Esophagus squamous epithelium (tissue), 5 donors: ENCODE measurements around the gene RTL10. TPM values are rescaled to one million over a fixed set of nuclear protein-coding genes. Genes with fewer than 3 reads are reported as not detected.

Experiments used
- DNase-seq: peaks from one replicate; lab custom pipeline; 2025; lab: John Stamatoyannopoulos, UW
- H3K27ac ChIP-seq, 4 donors: fragments of 200-600 bp; sonication (generic); one replicate each; pipeline ENCODE4 v1.5.1; 2016 to 2019; ENCODE audit warnings: mild to moderate bottlenecking in 1 of 4
- H3K27me3 ChIP-seq, 4 donors: fragments of 200-600 bp; sonication (generic); 1 replicate in 3 of 4; 2 replicates in 1 of 4; pipeline versions ENCODE4 v1.5.1 to v1.6.0; 2017 to 2021; ENCODE audit warnings: antibody characterized with exemption in 1 of 4
- H3K36me3 ChIP-seq, 3 donors: fragments of 200-600 bp; sonication (generic); one replicate each; pipeline ENCODE4 v1.5.1; 2016 to 2019
- H3K4me1 ChIP-seq, 3 donors: fragments of 200-600 bp; sonication (generic); one replicate each; pipeline ENCODE4 v1.5.1; 2017 to 2019
- H3K4me3 ChIP-seq, 4 donors: fragments of 200-600 bp; sonication (generic); 1 replicate in 3 of 4; 2 replicates in 1 of 4; pipeline ENCODE4 v1.5.1; 2016 to 2019; ENCODE audit warnings: mild to moderate bottlenecking in 2 of 4, moderate library complexity in 1 of 4
- H3K9me3 ChIP-seq, 3 donors: fragments of 200-600 bp; sonication (generic); one replicate each; pipeline ENCODE4 v1.5.1; 2016 to 2019
- POLR2A ChIP-seq, 4 donors: fragments of 450-650 bp; IDR thresholded peaks; one replicate each; pipeline ENCODE4 v1.6.1; 2017; ENCODE audit warnings: antibody characterized with exemption in 4 of 4, mild to moderate bottlenecking in 4 of 4, moderate library complexity in 3 of 4
- WGBS, 2 donors: methylation state at CpG; one replicate each; pipeline ENCODE4 v1.1.5; 2018; 5-methylcytosine and 5-hydroxymethylcytosine counted together
- intact Hi-C: fragments of 100-400 bp; cut with DNase I; formaldehyde crosslinking; loops from one replicate; pipeline ENCODE4 v1.15.0; 2022
- total RNA-seq, 4 donors: library from RNA; depleted of rRNA; stranded (reverse); fragments of >200 nt; gene quantifications; one replicate each; pipeline ENCODE4 v1.1.0, GENCODE V29; 2016
- TF ChIP-seq, protein P1 (sequence below), 6 experiments: fragments of 450-650 bp in 4 of 6; fragments of 200-600 bp in 2 of 6; sonication (generic) in 2 of 6; IDR thresholded peaks; one replicate each; pipeline ENCODE4 v1.5.1; 2016 to 2019; ENCODE audit warnings: antibody characterized with exemption in 6 of 6, mild to moderate bottlenecking in 4 of 6, moderate library complexity in 4 of 6
- donor health status: DM: yes; HTN: yes; CAD: no.

RTL10 gene
- total RNA-seq, 4 donors from 2014 or later, result 9.4 to 18.2 (median 11.4) TPM

DNA sequence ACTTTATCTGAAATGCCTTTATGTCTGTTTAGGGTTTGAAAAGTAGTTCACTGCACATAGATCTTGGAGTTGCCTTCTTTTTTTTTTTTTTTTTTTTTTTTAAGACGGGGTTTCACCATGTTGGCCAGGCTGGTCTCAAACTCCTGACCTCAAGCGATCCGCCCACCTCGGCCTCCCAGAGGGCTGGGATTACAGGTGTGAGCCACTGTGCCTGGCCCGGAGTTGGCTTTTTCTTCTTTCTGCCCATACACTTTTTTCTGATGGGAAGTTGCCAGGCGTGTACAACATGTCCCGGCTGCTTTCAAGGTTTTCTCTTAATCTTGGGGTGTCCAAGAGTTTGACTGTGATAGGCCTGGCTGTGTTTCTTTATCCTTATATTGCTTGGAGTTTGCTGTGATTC, 12.9 kb upstream of the RTL10 start:
- 59 to 91% methylated on average over 6 to 7 of the region's 7 CpGs for WGBS, 2 donors
- no peaks in the 10 kb centered on the region for H3K27me3 ChIP-seq
- intact Hi-C loops, result no loop called here
- H3K27ac ChIP-seq, result no peak overlapping the region
- H3K9me3 ChIP-seq, result no peaks in the 10 kb centered on the region
- DNase-seq, result no peak
- H3K4me3 ChIP-seq, result no peak overlapping the region
- H3K4me1 ChIP-seq, result peaks cover 0 to 23% (median 6%) of the 10 kb centered on the region in 3 donors
- TF ChIP-seq POLR2A (IDR thresholded peaks at IDR 0.05), result no peak
- TF ChIP-seq, protein P1, sequence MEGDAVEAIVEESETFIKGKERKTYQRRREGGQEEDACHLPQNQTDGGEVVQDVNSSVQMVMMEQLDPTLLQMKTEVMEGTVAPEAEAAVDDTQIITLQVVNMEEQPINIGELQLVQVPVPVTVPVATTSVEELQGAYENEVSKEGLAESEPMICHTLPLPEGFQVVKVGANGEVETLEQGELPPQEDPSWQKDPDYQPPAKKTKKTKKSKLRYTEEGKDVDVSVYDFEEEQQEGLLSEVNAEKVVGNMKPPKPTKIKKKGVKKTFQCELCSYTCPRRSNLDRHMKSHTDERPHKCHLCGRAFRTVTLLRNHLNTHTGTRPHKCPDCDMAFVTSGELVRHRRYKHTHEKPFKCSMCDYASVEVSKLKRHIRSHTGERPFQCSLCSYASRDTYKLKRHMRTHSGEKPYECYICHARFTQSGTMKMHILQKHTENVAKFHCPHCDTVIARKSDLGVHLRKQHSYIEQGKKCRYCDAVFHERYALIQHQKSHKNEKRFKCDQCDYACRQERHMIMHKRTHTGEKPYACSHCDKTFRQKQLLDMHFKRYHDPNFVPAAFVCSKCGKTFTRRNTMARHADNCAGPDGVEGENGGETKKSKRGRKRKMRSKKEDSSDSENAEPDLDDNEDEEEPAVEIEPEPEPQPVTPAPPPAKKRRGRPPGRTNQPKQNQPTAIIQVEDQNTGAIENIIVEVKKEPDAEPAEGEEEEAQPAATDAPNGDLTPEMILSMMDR (IDR thresholded peaks at IDR 0.05), result no peak
- H3K36me3 ChIP-seq, result no peaks in the 10 kb centered on the region

DNA sequence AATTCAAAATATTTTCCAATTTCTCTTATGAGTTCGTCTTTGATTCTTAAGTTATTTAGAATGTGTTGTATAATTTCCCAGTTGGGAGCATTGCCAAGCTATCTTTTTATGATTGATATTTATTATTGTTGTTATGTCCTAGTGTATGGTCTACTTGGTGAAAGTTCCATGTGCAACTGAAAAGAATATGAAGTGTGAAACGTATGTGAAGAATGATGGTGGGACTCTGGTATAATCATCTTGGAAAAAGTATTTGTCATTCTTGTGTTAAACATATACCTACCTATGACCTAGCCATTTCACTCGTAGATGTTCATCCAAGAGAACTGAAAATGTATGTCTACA, 12.0 kb upstream of the RTL10 start:
- no peaks in the 10 kb centered on the region for H3K27me3 ChIP-seq
- no peak for TF ChIP-seq POLR2A (IDR thresholded peaks at IDR 0.05)
- TF ChIP-seq, protein P1 (IDR thresholded peaks at IDR 0.05), result no peak
- DNase-seq, result no peak
- H3K36me3 ChIP-seq, result no peaks in the 10 kb centered on the region
- 87 to 91% methylated on average over 3 of the region's 3 CpGs for WGBS, 2 donors
- H3K27ac ChIP-seq, result no peak overlapping the region
- peaks cover 0 to 23% (median 6%) of the 10 kb centered on the region in 3 donors for H3K4me1 ChIP-seq
- intact Hi-C loops, result no loop called here
- no peak overlapping the region for H3K4me3 ChIP-seq
- H3K9me3 ChIP-seq, result no peaks in the 10 kb centered on the region

DNA sequence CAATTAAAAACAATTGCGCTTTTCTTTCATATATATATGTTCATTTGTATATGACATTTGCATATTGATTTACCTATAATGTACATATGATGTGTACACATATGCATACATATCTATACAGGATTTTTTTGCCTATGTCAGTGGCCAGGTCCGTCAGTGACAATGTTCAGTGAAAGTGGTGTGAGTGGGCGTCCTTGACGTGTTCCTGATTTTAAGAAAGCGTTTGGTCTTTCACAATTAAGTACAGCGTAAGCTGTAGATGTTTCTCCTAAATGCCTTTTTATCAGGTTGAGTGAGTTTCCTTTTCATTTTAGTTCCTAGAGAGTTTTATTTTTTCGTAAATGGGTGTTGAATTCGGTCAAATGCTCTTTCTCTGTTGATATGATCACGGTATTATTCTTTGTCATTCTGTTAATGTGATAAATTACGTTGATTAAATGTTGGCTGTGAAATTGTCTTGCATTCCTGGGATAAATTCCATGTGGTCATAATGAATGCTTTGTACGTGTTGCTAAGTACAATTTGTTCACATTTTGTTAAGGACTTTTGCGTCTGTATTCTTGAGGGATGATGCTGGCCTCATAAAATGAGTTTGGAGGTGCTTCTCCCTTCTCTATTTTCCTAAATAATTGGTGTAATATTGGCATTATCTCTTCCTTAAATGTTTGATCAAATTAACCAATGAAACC, 10.6 kb upstream of the RTL10 start:
- TF ChIP-seq, protein P1 (IDR thresholded peaks at IDR 0.05), result no peak
- TF ChIP-seq POLR2A (IDR thresholded peaks at IDR 0.05), result no peak
- H3K4me1 ChIP-seq, result peaks cover 0 to 21% (median 6%) of the 10 kb centered on the region in 3 donors
- no peaks in the 10 kb centered on the region for H3K9me3 ChIP-seq
- no peak overlapping the region for H3K27ac ChIP-seq
- DNase-seq, result no peak
- H3K36me3 ChIP-seq, result no peaks in the 10 kb centered on the region
- H3K27me3 ChIP-seq, result no peaks in the 10 kb centered on the region
- 78 to 83% methylated on average over 12 of the region's 12 CpGs for WGBS, 2 donors
- intact Hi-C loops, result no loop called here
- no peak overlapping the region for H3K4me3 ChIP-seq

DNA sequence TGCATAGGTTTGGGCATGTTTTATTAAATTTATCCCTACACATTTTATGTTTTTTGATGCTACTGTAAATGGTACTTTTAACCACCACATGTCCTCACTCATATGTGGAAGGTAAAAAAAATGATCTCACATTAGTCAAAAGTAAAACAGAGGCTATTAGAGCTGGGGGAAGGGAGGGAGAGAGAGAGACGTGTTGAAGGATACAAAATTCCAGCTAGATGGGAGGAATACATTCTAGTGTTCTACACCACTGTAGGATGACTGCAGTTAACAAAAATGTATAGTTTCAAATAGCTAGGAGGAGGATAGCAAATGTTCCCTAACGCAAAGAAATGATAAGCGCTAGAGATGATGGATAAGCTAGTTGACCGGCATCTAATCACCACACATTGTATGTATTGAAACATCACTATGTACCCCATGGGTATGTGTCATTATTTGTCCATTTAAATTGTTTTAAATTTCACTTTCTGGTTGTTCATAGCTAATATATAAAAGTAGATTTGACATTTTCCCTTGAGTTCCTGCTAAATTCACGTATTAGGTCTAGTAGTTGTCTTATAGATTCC, 9.9 kb upstream of the RTL10 start:
- intact Hi-C loops, result no loop called here
- TF ChIP-seq POLR2A (IDR thresholded peaks at IDR 0.05), result no peak
- TF ChIP-seq, protein P1 (IDR thresholded peaks at IDR 0.05), result no peak
- Histone ChIP-seq H3K4me1 (peaks cover 0 to 15% (median 6%) of the 10 kb centered on the region in 3 donors), H3K36me3 (no peaks in the 10 kb centered on the region), H3K27ac (no peak overlapping the region), H3K4me3 (no peak overlapping the region), H3K9me3 (no peaks in the 10 kb centered on the region), H3K27me3 (no peaks in the 10 kb centered on the region)
- WGBS, 2 donors, result 88 to 90% methylated on average over 5 of the region's 5 CpGs
- DNase-seq, result no peak

DNA sequence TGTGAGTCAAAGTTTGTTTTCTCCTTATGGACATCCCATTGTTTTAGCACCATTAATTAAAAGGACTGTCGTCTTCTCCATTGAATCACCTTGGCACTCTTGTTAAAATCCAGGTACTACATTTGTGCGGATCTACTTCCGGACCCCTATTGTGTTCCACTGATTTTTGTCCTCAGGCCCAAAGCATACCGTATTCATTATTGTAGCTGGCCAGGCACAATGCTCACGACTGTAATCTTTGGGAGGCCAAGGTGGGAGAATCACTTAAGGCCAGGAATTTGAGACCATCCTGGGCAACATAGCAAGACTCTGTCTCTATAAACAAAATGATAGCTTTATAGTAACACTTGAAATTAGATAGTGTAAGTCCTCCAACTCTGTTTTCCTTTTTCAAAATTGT, 8.9 kb upstream of the RTL10 start:
- TF ChIP-seq, protein P1 (IDR thresholded peaks at IDR 0.05), result no peak
- TF ChIP-seq POLR2A (IDR thresholded peaks at IDR 0.05), result no peak
- H3K27ac ChIP-seq, result no peak overlapping the region
- no peak overlapping the region for H3K4me3 ChIP-seq
- intact Hi-C loops, result no loop called here
- H3K27me3 ChIP-seq, result no peaks in the 10 kb centered on the region
- WGBS, 2 donors, result 87 to 92% methylated on average over 5 of the region's 5 CpGs
- peaks cover 0 to 4% (median 0%) of the 10 kb centered on the region in 3 donors for H3K4me1 ChIP-seq
- DNase-seq, result no peak
- H3K36me3 ChIP-seq, result no peaks in the 10 kb centered on the region
- H3K9me3 ChIP-seq, result no peaks in the 10 kb centered on the region
